ENCODE results near the gene AP2A2. TPM values are rescaled to one million over a fixed set of nuclear protein-coding genes. Genes with fewer than 3 reads are reported as not detected.

The AP2A2 gene
- total and polyA plus RNA-seq, 10 donors, result 32.7 to 321 (median 153) TPM

- Histone ChIP-seq H3K4me1 (no peaks in the 10 kb centered on the region), H3K27ac (no peak overlapping the region), H3K9me3 (no peaks in the 10 kb centered on the region), H3K4me3 (no peak overlapping the region), H3K27me3 (replicated peaks in 1 of 7) (no peaks in the 10 kb centered on the region), H3K36me3 (peaks cover 11 to 84% (median 63%) of the 10 kb centered on the region in 6 donors)
- intact Hi-C loops (cut with DNase I; ENCODE audit: low total_unique reads), result no loop called here
- 81 to 91% (median 88%) methylated on average over 13 to 22 of the region's 22 CpGs for WGBS, 5 donors
- DNase-seq, result no peak
- TF ChIP-seq POLR2AphosphoS5 (IDR thresholded peaks at IDR 0.05) (peak in 1 of 3 donors; percentile 7), POLR2A (IDR thresholded peaks at IDR 0.05) (no peak), CTCF (IDR thresholded peaks at IDR 0.05 in 8 of 11, conservative IDR thresholded peaks at IDR 0.05 in 3 of 11) (peak in 1 of 11 experiments; percentile 10)
These were observed 27.0 kb upstream of the AP2A2 start for GRCh38 chr11:898540-899190.

GRCh38 chr11:899724-900123 lies 25.9 kb upstream of the AP2A2 start:
- 89 to 98% (median 95%) methylated on average over 3 to 11 of the region's 11 CpGs for WGBS, 5 donors
- H3K27ac ChIP-seq, result no peak overlapping the region
- peaks cover 15 to 87% (median 73%) of the 10 kb centered on the region in 6 donors for H3K36me3 ChIP-seq
- H3K9me3 ChIP-seq, result no peaks in the 10 kb centered on the region
- H3K4me1 ChIP-seq, result no peaks in the 10 kb centered on the region
- TF ChIP-seq CTCF (IDR thresholded peaks at IDR 0.05 in 8 of 11, conservative IDR thresholded peaks at IDR 0.05 in 3 of 11) (no peak), POLR2A (IDR thresholded peaks at IDR 0.05) (no peak), POLR2AphosphoS5 (IDR thresholded peaks at IDR 0.05) (no peak)
- no peak overlapping the region for H3K4me3 ChIP-seq
- H3K27me3 ChIP-seq (replicated peaks in 1 of 7), result no peaks in the 10 kb centered on the region
- no peak for DNase-seq
- intact Hi-C loops (cut with DNase I; ENCODE audit: low total_unique reads), result no loop called here

GRCh38 chr11:900545-900944 lies 25.1 kb upstream of the AP2A2 start:
- no peak for DNase-seq
- peaks cover 15 to 87% (median 74%) of the 10 kb centered on the region in 6 donors for H3K36me3 ChIP-seq
- TF ChIP-seq POLR2AphosphoS5 (IDR thresholded peaks at IDR 0.05) (no peak), CTCF (IDR thresholded peaks at IDR 0.05 in 8 of 11, conservative IDR thresholded peaks at IDR 0.05 in 3 of 11) (no peak)
- no peaks in the 10 kb centered on the region for H3K9me3 ChIP-seq
- 90 to 100% (median 92%) methylated on average over 1 to 7 of the region's 7 CpGs for WGBS, 5 donors
- no peak overlapping the region for H3K4me3 ChIP-seq
- no peaks in the 10 kb centered on the region for H3K4me1 ChIP-seq
- intact Hi-C loops (cut with DNase I; ENCODE audit: low total_unique reads), result no loop called here
- no peak overlapping the region for H3K27ac ChIP-seq
- H3K27me3 ChIP-seq (replicated peaks in 1 of 7), result no peaks in the 10 kb centered on the region

- 90 to 96% (median 92%) methylated on average over 16 to 19 of the region's 19 CpGs for WGBS, 5 donors
- no peak overlapping the region for H3K27ac ChIP-seq
- H3K27me3 ChIP-seq (replicated peaks in 1 of 7), result no peaks in the 10 kb centered on the region
- H3K4me3 ChIP-seq, result no peak overlapping the region
- TF ChIP-seq POLR2AphosphoS5 (IDR thresholded peaks at IDR 0.05) (no peak), POLR2A (IDR thresholded peaks at IDR 0.05) (no peak), CTCF (IDR thresholded peaks at IDR 0.05 in 8 of 11, conservative IDR thresholded peaks at IDR 0.05 in 3 of 11) (no peak)
- peaks cover 15 to 94% (median 74%) of the 10 kb centered on the region in 6 donors for H3K36me3 ChIP-seq
- no peaks in the 10 kb centered on the region for H3K4me1 ChIP-seq
- H3K9me3 ChIP-seq, result no peaks in the 10 kb centered on the region
- intact Hi-C loops (cut with DNase I; ENCODE audit: low total_unique reads), result no loop called here
- DNase-seq, result no peak
These were observed 24.1 kb upstream of the AP2A2 start for GRCh38 chr11:901452-902061.
